ENCODE data around the gene ZC2HC1B. TPM values are rescaled to one million over a fixed set of nuclear protein-coding genes. Genes with fewer than 3 reads are reported as not detected.

The ZC2HC1B gene, protein sequence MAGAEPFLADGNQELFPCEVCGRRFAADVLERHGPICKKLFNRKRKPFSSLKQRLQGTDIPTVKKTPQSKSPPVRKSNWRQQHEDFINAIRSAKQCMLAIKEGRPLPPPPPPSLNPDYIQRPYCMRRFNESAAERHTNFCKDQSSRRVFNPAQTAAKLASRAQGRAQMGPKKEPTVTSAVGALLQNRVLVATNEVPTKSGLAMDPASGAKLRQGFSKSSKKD
- total RNA-seq = not detected in 2 replicates

DNA sequence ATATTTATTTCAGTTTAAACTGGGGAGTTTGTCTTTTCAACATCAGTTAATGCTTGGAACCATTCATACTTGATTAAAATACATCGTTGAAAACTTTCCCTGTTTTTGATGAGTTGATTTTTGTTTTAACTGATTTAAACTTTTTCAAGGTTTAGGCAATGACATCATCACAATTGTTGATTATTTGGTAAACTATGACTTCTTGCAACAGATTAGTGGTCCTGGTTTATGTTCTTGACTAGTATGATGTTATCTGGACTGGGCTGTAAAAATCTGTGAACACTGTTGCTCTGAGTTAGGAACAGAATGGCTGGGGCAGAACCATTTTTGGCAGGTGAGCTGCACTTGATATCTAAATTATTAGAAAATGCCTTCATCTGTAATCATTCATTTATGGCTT, at the start of gene ZC2HC1B:
TSS of gene ZC2HC1B (plus strand) at position 241 of the 400 bp plus-strand sequence. CDS start at position 307, 66 bp downstream.

DNA sequence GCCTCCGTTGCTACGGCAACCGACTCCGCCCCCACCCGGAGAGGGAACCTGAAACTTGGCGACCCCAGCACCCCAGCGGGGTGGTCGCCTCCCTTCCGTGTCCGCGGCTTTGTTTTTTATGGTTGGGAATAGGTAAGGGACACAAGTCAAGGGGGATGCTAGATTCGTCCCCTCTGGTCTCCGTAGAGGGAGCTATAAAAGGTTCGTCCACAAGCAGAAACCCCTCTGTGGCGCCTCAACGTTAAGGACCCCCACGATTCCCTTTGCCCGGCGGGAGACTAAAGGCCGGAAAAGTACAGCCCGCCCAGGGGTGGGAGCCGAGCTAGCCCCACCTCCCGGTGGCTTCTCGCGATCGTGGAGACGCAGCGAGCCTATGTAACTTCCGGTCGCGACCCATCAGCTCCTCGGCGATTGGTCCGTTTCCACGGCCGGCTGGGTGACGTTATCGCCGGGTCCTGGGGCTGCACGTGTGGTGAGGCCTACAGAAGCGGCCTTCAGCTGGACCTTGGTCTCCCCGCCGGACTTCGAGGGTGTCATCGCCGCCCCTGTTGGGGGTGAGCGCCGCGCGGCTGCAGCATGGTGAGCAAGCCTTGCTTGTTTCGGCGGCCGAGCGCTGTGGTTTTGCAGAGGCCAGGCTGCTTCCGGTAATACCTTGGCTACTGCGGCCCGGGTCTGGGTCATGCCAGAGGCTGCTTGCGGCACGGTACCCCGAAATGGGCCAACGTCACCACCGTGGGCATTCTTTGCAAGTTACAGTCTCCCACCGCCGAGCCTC, 21.2 kb upstream of the ZC2HC1B start, which contains the start of gene LTV1:
TSS of gene LTV1 (plus strand) at position 437 of the 775 bp plus-strand sequence. CDS start at position 577, 140 bp downstream.

Other genes with a start within 250 kb of the ZC2HC1B start
- gene PHACTR2, start 186.5 kb upstream of the ZC2HC1B start, total RNA-seq = 208 and 246 TPM in 2 replicates
- gene LTV1, start 21.1 kb upstream of the ZC2HC1B start, total RNA-seq = 11.7 and 16.4 TPM in 2 replicates
- 4.0 and 6.3 TPM in 2 replicates for gene PLAGL1, start 143.8 kb downstream of the ZC2HC1B start, total RNA-seq
- gene SF3B5, start 231.1 kb downstream of the ZC2HC1B start, total RNA-seq = 68.0 and 82.0 TPM in 2 replicates